Activated naive CD8-positive, alpha-beta T cell treated with anti-CD3 and anti-CD28 coated beads, Interleukin-2, amount 50 U/mL, for 16 hours (primary cell): ENCODE data around the gene SLC45A1.
"Not testable (repeated sequence)": the region's sequence is repeated elsewhere in the genome, so short reads cannot be mapped to it uniquely, and the experiment has no call there.

Source experiments
- DNase-seq: peaks from one replicate; pipeline ENCODE4 v3.0.0-alpha.2; 2020; ENCODE audit warnings: low read depth, low spot score

The SLC45A1 gene

DNA sequence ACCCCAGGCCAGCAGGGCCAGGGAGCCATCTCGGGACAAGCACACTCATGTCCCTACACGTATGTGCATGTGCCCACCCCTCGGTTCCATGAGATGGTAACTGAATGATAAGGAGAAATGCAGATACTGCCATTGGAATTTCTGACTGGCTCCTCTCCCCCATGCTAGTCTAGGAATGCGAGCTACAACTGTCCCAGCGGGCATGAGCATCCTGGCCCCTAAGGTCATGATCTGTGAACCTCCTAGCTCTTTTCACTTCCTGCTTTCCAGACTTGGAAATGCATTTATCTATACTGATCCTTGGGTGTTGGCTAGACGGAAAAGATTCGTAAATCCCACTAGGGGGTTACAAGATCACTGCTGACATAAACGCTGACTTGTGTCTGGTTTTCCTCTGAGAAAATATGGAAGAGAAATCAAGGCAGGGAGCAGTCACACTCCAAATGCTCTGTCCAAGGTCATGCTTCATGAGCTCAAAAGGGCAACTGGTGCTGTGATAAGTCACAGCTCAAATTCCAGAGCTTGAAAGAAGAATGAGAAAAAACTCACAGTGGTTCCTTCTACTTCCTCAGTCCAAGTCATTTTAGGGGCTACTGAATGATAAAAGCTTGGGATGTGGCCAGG, 49.8 kb downstream of the SLC45A1 start:
- no peak for DNase-seq

DNA sequence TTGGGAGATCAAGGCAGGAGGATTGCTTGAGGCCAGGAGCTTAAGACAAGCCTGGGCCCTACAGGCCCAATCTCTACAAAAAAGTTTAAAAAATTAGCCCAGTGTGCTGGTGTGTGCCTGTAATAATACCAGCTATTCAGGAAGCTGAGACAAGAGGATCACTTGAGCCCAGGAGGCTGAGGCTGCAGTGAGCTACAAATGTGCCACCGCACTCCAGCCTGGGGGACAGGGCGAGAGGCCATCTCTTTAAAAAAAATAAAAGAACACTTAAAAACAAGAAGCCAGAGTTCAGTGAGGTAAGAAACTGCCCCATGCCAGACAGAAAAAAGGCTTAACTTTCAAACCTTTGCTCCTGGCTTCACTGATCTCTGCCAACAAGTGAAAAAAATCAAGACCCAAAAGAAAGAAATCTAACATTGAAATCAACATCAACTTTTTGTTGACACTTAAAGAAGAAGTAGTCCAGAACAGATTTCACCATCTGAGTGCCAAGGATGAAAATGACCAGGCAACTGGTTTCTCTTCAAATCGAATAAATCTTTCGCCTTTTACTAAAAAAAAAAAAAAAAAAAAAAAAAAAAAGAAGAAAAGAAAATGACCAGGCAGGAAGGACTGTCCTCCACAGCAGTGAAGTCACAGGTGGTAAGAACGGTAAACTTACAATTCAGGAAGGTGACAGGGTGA, 51.2 kb downstream of the SLC45A1 start:
- no peak for DNase-seq

GRCh38 chr1:8370046-8370881, 52.4 kb downstream of the SLC45A1 start:
- DNase-seq, result no peak

DNA sequence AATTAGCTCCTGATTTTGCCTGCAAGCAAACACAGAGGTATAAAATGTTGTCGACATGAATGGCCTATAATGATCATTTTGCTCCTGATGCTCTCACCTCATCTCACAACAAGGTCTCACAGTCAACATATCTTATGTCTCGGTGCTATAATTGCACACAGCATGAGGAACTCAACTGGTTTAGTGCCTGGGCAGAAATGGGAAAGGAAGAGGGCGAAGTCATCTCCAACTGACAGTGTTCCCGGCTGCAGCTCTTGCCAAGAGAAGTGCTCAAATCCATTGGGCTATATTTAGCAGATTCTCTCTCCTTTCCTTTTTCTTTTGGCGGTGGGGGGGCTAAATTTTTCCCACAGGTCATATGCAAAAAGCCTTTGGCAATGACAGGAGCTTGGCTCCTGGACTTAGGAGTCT, 53.0 kb downstream of the SLC45A1 start:
- DNase-seq, result no peak

GRCh38 chr1:8371372-8371991, 53.6 kb downstream of the SLC45A1 start:
- DNase-seq, result no peak

- DNase-seq, result no peak
These were observed 55.2 kb downstream of the SLC45A1 start for GRCh38 chr1:8373125-8373524.

GRCh38 chr1:8373581-8374241, 55.8 kb downstream of the SLC45A1 start:
- DNase-seq, result no peak

- no peak for DNase-seq
These were observed 56.4 kb downstream of the SLC45A1 start for GRCh38 chr1:8374356-8374755.

DNA sequence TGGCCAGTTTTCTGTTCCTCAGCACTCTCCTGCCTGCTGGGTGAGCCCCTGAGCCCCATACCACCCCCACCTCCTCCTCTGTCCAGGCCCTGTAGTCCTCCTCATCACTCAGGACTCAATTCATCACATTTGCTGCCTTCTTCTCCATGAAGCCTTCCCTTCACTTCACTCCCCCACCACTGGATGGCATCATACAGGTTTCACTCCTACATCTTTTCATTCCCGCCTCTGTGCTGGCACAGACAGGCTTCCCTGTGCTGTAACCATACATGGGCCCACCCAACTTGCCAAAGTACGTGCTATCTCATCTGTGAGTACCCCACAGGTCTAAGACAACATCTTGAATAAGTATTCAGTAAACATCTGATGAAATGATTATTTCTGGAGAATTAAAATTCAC, 56.9 kb downstream of the SLC45A1 start:
- no peak for DNase-seq

- no peak for DNase-seq
These were observed 58.5 kb downstream of the SLC45A1 start for GRCh38 chr1:8376358-8376840.

DNA sequence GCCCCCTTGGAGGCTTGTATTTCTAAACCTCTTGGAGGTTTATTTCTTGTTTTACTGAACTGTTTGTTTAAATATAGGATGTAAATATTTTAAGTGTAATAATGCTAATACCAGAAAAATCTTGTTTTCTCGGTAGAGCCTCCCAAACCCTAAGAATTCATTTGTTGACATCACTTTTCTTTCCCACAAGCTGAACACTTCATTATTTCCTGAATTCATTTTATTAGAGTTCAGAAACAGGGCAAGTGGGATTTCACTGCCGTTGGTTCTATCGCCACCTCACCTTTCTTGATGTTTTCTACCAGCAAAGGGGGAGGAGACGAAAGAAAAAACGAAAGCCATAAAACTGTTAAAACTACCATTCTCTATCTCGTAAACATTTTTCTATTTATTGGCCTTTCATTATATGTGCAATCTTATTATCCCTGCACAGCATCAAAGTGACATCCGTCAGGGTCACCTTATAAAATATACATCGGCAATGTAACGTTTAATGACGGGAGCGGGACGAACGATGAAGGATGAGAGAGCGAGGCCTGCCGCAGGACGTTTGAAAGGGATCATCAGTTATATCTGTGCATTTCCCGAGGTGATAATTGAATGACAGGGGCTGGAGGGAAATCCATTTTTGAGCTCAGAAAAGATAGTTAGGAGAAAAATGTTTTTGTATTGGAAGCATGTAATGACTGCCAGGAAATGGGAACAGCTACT, 59.5 kb downstream of the SLC45A1 start:
- no peak for DNase-seq

DNA sequence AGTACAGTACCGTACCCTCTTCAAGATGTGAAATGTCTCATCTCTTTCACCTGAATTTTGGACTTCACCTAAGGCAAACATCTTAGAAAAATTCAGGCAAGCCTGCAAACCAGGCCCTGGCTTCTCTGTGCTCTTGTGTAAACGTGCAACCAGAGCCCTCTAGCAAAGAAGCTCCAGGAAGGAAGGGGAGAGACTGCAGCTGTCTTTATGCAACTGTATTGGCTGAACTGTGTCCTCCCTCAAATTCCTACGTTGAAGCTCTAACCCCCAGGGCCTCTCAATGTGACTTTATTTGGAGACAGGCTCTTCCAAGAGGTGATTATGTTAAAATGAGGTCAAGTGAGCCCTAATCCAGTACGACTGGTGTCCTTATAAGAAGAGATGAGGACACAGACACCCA, 60.3 kb downstream of the SLC45A1 start:
- no peak for DNase-seq

- DNase-seq, result no peak
These were observed 61.1 kb downstream of the SLC45A1 start for GRCh38 chr1:8378981-8379470.

DNA sequence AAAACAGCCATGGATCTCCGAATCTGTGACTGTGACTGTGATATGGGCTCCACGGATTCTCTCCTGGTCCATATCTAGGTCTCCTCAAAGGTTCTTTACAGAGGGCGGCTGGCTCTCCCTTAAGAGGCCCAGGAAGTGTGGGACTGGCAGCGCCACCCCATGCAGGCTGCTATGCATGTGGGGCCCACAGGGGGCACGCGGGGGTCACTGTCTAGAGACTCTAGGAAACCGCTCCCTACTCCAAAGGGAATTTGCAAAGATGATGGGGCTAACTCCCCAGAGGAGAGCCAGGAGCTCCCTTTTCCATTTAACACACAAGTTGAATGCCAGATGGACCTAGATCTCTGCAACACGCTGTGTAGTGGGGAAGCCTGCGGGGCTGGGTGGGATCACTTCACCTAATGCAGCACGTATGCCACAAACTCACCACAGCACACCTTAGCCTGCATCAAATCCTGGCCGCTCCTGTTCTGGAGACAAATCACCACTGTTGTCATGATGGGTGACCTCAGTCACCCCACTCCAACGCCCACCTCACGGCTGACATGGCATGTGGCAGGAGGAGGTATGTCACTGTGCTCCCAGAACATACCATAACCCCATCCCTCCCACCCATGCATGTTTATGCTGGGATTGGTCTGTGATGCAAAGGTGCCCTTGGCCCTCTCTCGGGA, 61.7 kb downstream of the SLC45A1 start:
- no peak for DNase-seq

DNA sequence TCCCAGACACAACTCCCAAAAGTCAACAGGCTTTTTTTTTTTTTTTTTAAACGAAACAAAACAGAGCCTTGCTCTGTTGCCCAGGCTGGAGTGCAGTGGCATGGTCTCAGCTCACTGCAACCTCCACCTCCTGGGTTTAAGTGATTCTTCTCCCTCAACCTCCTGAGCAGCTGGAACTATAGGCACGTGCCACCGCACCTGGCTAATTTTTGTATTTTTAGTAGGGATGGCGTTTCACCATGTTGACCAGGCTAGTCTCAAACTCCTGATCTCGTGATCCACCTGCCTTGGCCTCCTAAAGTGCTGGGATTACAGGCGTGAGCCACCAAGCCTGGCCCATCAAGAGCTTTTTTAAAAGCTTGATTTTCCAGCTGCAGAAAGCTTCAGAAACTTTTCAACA, 62.4 kb downstream of the SLC45A1 start:
- DNase-seq, result not testable (repeated sequence)

GRCh38 chr1:8381618-8382017, 63.7 kb downstream of the SLC45A1 start:
- no peak for DNase-seq

DNA sequence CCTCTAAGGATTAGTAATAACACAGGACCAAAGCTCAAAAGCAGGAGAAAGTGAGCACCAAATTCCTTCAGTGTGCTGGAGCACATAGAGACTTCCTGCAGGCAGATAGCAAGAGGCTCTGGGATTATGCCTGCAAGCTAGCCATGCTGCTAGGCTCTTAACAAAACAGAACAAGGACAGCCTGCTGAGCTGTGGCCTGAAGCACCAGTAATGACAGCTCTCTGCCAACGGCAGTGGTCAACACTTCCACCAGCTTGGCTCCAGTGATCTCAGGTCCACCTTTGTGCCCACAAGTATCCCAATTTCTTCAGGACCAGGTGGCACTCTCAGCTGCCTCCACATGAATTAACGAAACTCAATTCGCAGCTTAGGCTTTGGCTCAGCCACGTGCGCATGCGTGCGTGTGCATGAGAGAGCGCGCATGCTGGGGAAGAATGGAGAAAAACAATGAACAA, 64.2 kb downstream of the SLC45A1 start:
- DNase-seq, result no peak

DNA sequence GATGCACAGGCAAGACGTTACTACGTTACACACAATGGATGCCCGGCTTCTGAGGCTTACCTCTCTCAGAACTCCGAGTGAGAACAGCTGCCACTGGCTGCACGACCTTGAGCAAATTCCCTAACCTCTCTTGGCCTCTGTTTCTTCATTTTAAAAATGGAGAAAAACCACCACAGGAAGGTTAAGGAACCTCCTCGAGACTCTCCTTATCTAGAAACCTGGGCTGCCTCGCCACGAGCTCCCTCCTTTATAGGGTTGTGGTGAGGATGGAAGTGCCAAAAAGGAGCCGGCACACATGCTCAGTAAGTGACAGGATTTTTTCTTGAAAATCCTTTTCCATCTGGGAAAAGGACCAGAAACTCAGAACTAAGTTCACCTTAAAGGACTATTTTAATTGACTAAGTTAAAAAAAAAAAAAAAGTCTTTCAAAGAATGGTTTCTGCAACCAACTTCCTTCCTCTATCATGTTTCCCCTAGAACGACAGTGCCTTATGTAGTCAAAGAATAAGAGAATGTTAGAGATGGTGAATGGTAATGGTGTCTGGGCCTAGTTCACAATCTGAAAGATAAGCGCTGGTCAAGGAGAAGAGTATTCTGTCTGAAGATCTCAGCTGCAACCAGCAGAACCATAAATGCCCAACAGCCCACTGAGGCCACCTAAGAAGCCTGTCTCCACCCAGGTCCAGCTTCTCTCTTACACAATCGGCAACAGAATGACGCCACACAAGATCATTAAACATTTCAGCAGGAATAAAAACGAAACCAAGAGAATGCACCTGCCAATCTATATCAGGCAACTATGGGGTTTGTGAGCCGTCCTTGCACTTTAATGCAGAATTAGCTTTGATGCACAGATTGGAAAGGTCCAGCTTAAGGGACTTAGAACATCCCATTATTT, 64.9 kb downstream of the SLC45A1 start:
- no peak for DNase-seq

GRCh38 chr1:8384088-8384487, 66.2 kb downstream of the SLC45A1 start:
- DNase-seq, result no peak
